PC-9 (cell line): ENCODE data around the gene KLHL25.

Experiments
- CTCF ChIP-seq: fragments of 200-600 bp; sonication (generic); conservative IDR thresholded peaks from 2 replicates; pipeline ENCODE4 v1.6.1; 2017; ENCODE audit warnings: mixed run types, antibody characterized with exemption, mild to moderate bottlenecking, moderate library complexity
- EZH2 ChIP-seq: fragments of 200-600 bp; sonication (generic); IDR thresholded peaks from 2 replicates; pipeline ENCODE4 v1.8.0; 2017; ENCODE audit warnings: antibody characterized with exemption, low read depth

GRCh38 chr15:85757073-85757938 lies 37.4 kb downstream of the KLHL25 start:
- TF ChIP-seq CTCF (no peak), EZH2 (no peak)
